Esophagus muscularis mucosa (tissue), 4 donors: ENCODE measurements around the gene TP53I13.

ENCODE experiments used
- EP300 ChIP-seq: sonication (generic); formaldehyde crosslinking; IDR thresholded peaks from one replicate; pipeline ENCODE4 v1.6.1; 2017; ENCODE audit warnings: antibody characterized with exemption
- POLR2A ChIP-seq: fragments of 450-650 bp; IDR thresholded peaks from one replicate; pipeline ENCODE4 v1.6.1; 2017; ENCODE audit warnings: antibody characterized with exemption, moderate library complexity, mild to moderate bottlenecking, low read depth
- POLR2AphosphoS5 ChIP-seq, 2 donors: sonication (generic); formaldehyde crosslinking; IDR thresholded peaks; one replicate each; pipeline ENCODE4 v1.6.1; 2017; ENCODE audit warnings: antibody characterized with exemption in 2 of 2
- TF ChIP-seq, protein P1 (sequence below), 3 experiments: fragments of 200-600 bp in 2 of 3; fragments of 450-650 bp in 1 of 3; sonication (generic) in 2 of 3; IDR thresholded peaks; one replicate each; pipeline ENCODE4 v1.5.1; 2017 to 2019; ENCODE audit warnings: antibody characterized with exemption in 3 of 3, mild to moderate bottlenecking in 2 of 3, moderate library complexity in 1 of 3

DNA sequence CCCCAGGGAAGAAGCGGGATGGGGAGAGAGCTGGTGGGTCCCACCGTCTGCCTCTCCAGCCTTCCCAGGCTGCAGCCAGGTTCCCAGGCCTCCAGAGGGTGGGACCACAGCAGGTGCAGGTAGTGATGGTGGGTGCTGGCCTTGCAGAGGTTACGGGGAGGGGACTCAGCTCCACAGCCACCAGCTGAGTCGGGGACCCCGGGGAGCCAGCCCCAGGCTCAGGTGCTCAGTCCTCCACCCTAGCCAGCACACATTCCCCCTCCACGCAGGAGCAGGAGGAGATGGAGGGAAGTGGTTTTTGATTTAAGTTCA lies 5.0 kb downstream of the TP53I13 start:
- TF ChIP-seq POLR2A (no peak), EP300 (no peak), POLR2AphosphoS5 (IDR thresholded peaks at IDR 0.05) (no peak)
- TF ChIP-seq, protein P1, sequence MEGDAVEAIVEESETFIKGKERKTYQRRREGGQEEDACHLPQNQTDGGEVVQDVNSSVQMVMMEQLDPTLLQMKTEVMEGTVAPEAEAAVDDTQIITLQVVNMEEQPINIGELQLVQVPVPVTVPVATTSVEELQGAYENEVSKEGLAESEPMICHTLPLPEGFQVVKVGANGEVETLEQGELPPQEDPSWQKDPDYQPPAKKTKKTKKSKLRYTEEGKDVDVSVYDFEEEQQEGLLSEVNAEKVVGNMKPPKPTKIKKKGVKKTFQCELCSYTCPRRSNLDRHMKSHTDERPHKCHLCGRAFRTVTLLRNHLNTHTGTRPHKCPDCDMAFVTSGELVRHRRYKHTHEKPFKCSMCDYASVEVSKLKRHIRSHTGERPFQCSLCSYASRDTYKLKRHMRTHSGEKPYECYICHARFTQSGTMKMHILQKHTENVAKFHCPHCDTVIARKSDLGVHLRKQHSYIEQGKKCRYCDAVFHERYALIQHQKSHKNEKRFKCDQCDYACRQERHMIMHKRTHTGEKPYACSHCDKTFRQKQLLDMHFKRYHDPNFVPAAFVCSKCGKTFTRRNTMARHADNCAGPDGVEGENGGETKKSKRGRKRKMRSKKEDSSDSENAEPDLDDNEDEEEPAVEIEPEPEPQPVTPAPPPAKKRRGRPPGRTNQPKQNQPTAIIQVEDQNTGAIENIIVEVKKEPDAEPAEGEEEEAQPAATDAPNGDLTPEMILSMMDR (IDR thresholded peaks at IDR 0.05), result no peak
